Lung (tissue), 12 donors: Measurements from ENCODE around the gene TLE7. TPM values are rescaled to one million over a fixed set of nuclear protein-coding genes. Genes with fewer than 3 reads are reported as not detected.

ENCODE experiments used
- ATAC-seq: fragments of 200-7000 bp; cut with Tn5 transposase; one replicate; pipeline ENCODE4 v1.9.1; 2020; ENCODE audit warnings: moderate number of reproducible peaks; ENCODE audit not compliant: insufficient read depth, low FRiP score
- DNase-seq, 3 donors: peaks; one replicate each; pipeline ENCODE4 v3.0.0-alpha.2; 2013 to 2017
- H3K27ac ChIP-seq, 2 donors: one replicate each; pipeline ENCODE4 v1.5.1; 2013; ENCODE audit warnings: mild to moderate bottlenecking in 2 of 2, moderate library complexity in 2 of 2, control low read depth in 1 of 2, inconsistent platforms in 1 of 2, low read depth in 1 of 2, low read length in 1 of 2
- H3K27me3 ChIP-seq, 3 donors: one replicate each; pipeline ENCODE4 v1.5.1; 2013; ENCODE audit warnings: low read length in 2 of 3; ENCODE audit not compliant: control insufficient read depth in 3 of 3, insufficient read depth in 3 of 3
- H3K36me3 ChIP-seq, 4 donors: one replicate each; pipeline ENCODE4 v1.5.1; 2013; ENCODE audit warnings: low read length in 4 of 4, mild to moderate bottlenecking in 1 of 4, moderate library complexity in 1 of 4; ENCODE audit not compliant: control insufficient read depth in 4 of 4, insufficient read depth in 4 of 4
- H3K4me1 ChIP-seq, 5 donors: one replicate each; pipeline ENCODE4 v1.5.1; 2013; ENCODE audit warnings: low read length in 5 of 5, mild to moderate bottlenecking in 2 of 5, moderate library complexity in 1 of 5; ENCODE audit not compliant: control insufficient read depth in 5 of 5, insufficient read depth in 5 of 5
- H3K4me3 ChIP-seq: one replicate; pipeline ENCODE4 v1.5.1; 2013; ENCODE audit warnings: mild to moderate bottlenecking, control low read depth, moderate library complexity
- H3K9ac ChIP-seq, 2 donors: one replicate each; pipeline ENCODE4 v1.5.1; 2013; ENCODE audit warnings: low read length in 2 of 2, control low read depth in 1 of 2; ENCODE audit not compliant: insufficient read depth in 1 of 2
- H3K9me3 ChIP-seq, 4 donors: one replicate each; pipeline ENCODE4 v1.5.1; 2013; ENCODE audit warnings: low read length in 3 of 4, mild to moderate bottlenecking in 1 of 4, moderate library complexity in 1 of 4; ENCODE audit not compliant: control insufficient read depth in 4 of 4, insufficient read depth in 3 of 4
- WGBS, 2 donors: extraction: QIAGEN DNeasy Blood & Tissue Kit; methylation state at CpG; one replicate each; pipeline ENCODE4 v1.1.7; 2013; 5-methylcytosine and 5-hydroxymethylcytosine counted together
- polyA plus RNA-seq, 2 donors: library from polyadenylated mRNA; stranded (reverse); fragments of 200-250 nt; gene quantifications; one replicate each; pipeline ENCODE4 v1.2.1, GENCODE V29; 2013
- total RNA-seq, 2 donors: library from RNA; depleted of rRNA in 1 of 2; stranded (reverse); fragments of >200 nt in 1 of 2; gene quantifications; one replicate each; pipeline ENCODE4 v1.2.1, GENCODE V29; 2014 to 2021
- TF ChIP-seq, protein P1 (sequence below): IDR thresholded peaks from 2 replicates; pipeline ENCODE4 v1.5.1; 2012; ENCODE audit warnings: mild to moderate bottlenecking; ENCODE audit errors: control extremely low read depth, extremely low read depth
- donor health status: control.
- donor health status: control.
- donor health status: Bipolar disorder and iron deficiency.
- donor health status: healthy.
- donor health status: DM: yes; HTN: yes; CAD: no.

Gene TLE7
- total and polyA plus RNA-seq, 4 donors, result not detected

DNA sequence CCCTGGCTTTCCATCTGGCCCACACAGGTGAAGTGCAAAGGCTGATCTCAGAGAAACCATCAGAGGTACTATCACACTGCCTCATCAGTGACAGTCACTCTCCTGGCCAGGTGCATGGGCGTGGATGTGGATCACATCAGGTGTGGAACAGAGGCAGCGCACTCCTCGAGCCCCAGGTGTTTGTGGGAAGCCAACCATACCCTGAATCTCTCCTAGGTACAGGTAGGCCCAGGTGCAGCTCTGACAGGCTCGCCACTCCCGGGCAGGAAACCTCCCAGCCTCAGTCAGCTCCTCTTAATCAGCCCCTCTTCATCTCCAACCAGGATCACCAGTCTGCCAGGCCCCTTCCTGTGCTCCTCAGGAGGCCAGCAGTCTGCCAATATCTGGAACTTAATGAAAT is 31.7 kb downstream of the TLE7 start:
- DNase-seq, result no peak
- peaks cover 0 to 6% (median 0%) of the 10 kb centered on the region in 4 donors for H3K9me3 ChIP-seq
- no peaks in the 10 kb centered on the region for H3K4me1 ChIP-seq
- H3K36me3 ChIP-seq, result no peaks in the 10 kb centered on the region
- H3K9ac ChIP-seq, result no peak overlapping the region
- 73 to 86% methylated on average over 5 of the region's 5 CpGs for WGBS, 2 donors
- TF ChIP-seq, protein P1, sequence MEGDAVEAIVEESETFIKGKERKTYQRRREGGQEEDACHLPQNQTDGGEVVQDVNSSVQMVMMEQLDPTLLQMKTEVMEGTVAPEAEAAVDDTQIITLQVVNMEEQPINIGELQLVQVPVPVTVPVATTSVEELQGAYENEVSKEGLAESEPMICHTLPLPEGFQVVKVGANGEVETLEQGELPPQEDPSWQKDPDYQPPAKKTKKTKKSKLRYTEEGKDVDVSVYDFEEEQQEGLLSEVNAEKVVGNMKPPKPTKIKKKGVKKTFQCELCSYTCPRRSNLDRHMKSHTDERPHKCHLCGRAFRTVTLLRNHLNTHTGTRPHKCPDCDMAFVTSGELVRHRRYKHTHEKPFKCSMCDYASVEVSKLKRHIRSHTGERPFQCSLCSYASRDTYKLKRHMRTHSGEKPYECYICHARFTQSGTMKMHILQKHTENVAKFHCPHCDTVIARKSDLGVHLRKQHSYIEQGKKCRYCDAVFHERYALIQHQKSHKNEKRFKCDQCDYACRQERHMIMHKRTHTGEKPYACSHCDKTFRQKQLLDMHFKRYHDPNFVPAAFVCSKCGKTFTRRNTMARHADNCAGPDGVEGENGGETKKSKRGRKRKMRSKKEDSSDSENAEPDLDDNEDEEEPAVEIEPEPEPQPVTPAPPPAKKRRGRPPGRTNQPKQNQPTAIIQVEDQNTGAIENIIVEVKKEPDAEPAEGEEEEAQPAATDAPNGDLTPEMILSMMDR, result no peak
- peaks cover 3 to 31% (median 3%) of the 10 kb centered on the region in 3 donors for H3K27me3 ChIP-seq
- H3K4me3 ChIP-seq, result no peak overlapping the region
- no peak overlapping the region for H3K27ac ChIP-seq
- no peak for ATAC-seq

DNA sequence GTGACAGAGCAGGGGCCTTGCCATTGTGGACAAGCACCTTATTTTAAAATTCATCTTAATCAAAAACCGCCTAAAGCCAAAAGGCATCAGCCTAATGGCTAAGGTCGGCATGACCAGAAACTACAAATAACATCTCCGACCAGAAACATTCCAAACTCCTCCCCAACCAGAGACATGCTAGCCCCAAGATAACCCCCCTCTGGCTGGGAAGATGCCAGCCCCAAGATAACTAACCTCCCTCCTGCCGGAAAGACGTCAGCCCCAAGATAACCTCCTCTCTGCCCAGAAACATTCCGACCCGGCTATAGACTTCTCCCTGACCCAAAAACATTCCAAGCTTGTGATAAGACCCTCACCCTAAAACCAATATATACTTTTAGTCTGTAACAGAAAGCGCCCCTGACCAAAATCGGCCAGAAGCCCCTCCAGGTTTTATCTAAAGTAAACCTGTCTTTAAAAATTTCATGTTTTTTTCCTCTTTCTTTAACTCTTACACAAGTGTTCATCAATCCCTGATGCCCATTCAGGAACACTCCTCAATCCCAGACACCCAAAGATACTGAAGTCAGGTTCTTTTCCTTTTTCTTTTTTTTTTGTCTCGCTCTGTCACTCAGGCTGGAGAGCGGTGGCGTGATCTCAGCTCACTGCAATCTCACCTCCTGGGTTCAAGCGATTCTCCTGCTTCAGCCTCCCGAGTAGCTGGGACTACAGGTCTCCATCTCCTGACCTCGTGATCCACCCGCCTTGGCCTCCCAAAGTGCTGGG is 32.7 kb downstream of the TLE7 start:
- no peaks in the 10 kb centered on the region for H3K36me3 ChIP-seq
- peaks cover 0 to 12% (median 0%) of the 10 kb centered on the region in 4 donors for H3K9me3 ChIP-seq
- DNase-seq (no peak), ATAC-seq (no peak)
- H3K27me3 ChIP-seq, result peaks cover 3 to 31% (median 3%) of the 10 kb centered on the region in 3 donors
- H3K4me3 ChIP-seq, result no peak overlapping the region
- 43 to 72% methylated on average over 16 of the region's 16 CpGs for WGBS, 2 donors
- TF ChIP-seq, protein P1, result no peak
- H3K9ac ChIP-seq, result no peak overlapping the region
- H3K4me1 ChIP-seq, result no peaks in the 10 kb centered on the region
- H3K27ac ChIP-seq, result no peak overlapping the region

DNA sequence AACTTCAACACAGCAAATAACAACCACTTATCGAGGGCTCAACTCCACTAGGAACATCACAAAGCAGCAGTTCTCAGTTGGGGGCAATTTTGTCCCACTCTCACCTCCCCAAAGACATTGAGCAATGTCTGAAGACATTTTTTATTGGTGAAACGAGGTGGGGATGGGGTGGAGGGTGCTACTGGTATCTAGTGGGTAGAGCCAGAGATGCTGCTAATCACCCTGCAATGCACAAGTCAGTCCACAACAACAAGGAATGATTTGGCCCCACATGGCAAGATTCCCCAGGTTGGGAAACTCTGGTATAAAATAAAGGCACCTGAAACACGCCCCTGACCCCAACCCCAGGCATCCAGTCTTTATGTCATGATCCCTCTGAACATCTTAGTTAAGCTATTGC is 33.3 kb downstream of the TLE7 start:
- ATAC-seq (no peak), DNase-seq (no peak)
- Histone ChIP-seq H3K27me3 (peaks cover 3 to 31% (median 3%) of the 10 kb centered on the region in 3 donors), H3K27ac (no peak overlapping the region), H3K36me3 (no peaks in the 10 kb centered on the region), H3K9me3 (peaks cover 0 to 14% (median 0%) of the 10 kb centered on the region in 4 donors), H3K9ac (no peak overlapping the region), H3K4me1 (no peaks in the 10 kb centered on the region), H3K4me3 (no peak overlapping the region)
- TF ChIP-seq, protein P1, result no peak
- 46 to 51% methylated on average over 3 of the region's 3 CpGs for WGBS, 2 donors
